Measurements from ENCODE around the gene CBARP. TPM values are rescaled to one million over a fixed set of nuclear protein-coding genes. Genes with fewer than 3 reads are reported as not detected.

The CBARP gene
- total and polyA plus RNA-seq, 2 of the 13 experiments (the other 11 are each of a cell fraction or from before 2014, with no cell fraction given), result 1.2 to 1.4 TPM

DNA sequence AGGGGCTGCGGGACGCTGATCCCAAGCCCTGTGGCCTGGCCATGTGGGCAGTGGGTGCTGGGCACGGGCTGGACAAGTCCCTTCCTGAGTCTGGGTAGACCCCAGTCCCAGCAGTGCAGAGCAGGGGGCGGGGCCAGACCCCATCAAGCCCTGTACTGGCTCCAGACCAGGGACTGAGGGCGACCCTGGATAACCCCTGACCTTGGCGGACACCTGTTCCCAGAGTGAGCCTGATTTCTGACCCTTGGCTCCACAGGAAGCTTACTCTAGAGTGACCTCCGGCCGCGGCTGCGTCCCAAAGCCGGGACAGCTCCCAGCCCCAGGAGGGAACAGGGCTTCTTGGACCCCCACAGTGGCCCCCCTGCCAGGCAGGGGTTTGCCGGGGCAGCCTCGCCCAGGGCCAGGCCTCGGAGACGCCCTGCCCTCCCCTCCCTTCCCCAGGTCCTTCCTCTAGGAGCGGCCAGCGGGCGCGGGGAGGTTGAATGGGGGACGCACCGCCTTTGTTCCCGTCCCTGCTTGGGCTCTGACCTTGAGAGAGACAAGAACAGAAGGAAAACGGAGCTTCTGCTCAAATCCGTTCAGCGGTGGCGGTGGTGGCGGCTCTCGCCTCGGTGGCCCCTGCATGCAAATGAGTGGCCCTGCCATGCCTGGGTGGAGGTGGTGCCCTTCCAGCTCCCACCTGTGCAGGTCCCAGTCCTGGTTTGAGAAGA lies 45.6 kb upstream of the CBARP start (continued):
- TF ChIP-seq FOSL2 (CRISPR knock-in tag; IDR thresholded peaks at IDR 0.05) (peak; percentile 31; the same call in 1 of the 2 replicates), TBP (CRISPR knock-in tag; IDR thresholded peaks at IDR 0.05) (no peak), ZFYVE20 (CRISPR knock-in tag; IDR thresholded peaks at IDR 0.05; ENCODE audit: borderline replicate concordance, low read depth) (no peak), CREM (IDR thresholded peaks at IDR 0.05) (peak; percentile 32; the same call in 1 of the 2 replicates), CREM (CRISPR knock-in tag; IDR thresholded peaks at IDR 0.05) (no peak), RFX1 (IDR thresholded peaks at IDR 0.05) (no peak), MEF2D (CRISPR knock-in tag; IDR thresholded peaks at IDR 0.05) (peak; percentile 78; the same call in 1 of the 2 replicates), FOXC1 (CRISPR knock-in tag; IDR thresholded peaks at IDR 0.05; ENCODE audit: borderline replicate concordance) (no peak), TCF7L2 (IDR thresholded peaks at IDR 0.05; ENCODE audit: low read depth, low read length) (no peak), NFATC3 (CRISPR knock-in tag; IDR thresholded peaks at IDR 0.05) (no peak), SAFB2 (CRISPR knock-in tag; IDR thresholded peaks at IDR 0.05; ENCODE audit: borderline replicate concordance, low read depth) (no peak), MXI1 (IDR thresholded peaks at IDR 0.05; ENCODE audit: borderline replicate concordance, low read depth, low read length) (0 out of 3 replicates have a peak, but pooled peaks have one; percentile 9), NBN (conservative IDR thresholded peaks at IDR 0.05) (no peak), HDAC6 (IDR thresholded peaks at IDR 0.05; ENCODE audit: low read depth, low read length) (no peak), SMAD1 (CRISPR knock-in tag; IDR thresholded peaks at IDR 0.05; ENCODE audit: borderline replicate concordance, low read depth) (peak; percentile 54; the same call in 1 of the 2 replicates), AHDC1 (CRISPR knock-in tag; IDR thresholded peaks at IDR 0.05; ENCODE audit: borderline replicate concordance) (no peak; the same call in 1 of the 2 replicates), ZNF674 (CRISPR knock-in tag; IDR thresholded peaks at IDR 0.05; ENCODE audit: low read depth) (no peak)
- TF ChIP-seq, protein P1, sequence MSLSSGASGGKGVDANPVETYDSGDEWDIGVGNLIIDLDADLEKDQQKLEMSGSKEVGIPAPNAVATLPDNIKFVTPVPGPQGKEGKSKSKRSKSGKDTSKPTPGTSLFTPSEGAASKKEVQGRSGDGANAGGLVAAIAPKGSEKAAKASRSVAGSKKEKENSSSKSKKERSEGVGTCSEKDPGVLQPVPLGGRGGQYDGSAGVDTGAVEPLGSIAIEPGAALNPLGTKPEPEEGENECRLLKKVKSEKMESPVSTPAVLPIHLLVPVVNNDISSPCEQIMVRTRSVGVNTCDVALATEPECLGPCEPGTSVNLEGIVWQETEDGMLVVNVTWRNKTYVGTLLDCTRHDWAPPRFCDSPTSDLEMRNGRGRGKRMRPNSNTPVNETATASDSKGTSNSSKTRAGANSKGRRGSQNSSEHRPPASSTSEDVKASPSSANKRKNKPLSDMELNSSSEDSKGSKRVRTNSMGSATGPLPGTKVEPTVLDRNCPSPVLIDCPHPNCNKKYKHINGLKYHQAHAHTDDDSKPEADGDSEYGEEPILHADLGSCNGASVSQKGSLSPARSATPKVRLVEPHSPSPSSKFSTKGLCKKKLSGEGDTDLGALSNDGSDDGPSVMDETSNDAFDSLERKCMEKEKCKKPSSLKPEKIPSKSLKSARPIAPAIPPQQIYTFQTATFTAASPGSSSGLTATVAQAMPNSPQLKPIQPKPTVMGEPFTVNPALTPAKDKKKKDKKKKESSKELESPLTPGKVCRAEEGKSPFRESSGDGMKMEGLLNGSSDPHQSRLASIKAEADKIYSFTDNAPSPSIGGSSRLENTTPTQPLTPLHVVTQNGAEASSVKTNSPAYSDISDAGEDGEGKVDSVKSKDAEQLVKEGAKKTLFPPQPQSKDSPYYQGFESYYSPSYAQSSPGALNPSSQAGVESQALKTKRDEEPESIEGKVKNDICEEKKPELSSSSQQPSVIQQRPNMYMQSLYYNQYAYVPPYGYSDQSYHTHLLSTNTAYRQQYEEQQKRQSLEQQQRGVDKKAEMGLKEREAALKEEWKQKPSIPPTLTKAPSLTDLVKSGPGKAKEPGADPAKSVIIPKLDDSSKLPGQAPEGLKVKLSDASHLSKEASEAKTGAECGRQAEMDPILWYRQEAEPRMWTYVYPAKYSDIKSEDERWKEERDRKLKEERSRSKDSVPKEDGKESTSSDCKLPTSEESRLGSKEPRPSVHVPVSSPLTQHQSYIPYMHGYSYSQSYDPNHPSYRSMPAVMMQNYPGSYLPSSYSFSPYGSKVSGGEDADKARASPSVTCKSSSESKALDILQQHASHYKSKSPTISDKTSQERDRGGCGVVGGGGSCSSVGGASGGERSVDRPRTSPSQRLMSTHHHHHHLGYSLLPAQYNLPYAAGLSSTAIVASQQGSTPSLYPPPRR (CRISPR knock-in tag; IDR thresholded peaks at IDR 0.05; ENCODE audit: borderline replicate concordance), result peak; percentile 56; the same call in 1 of the 2 replicates
